PC-3 (cell line): ENCODE results near the gene UBASH3B. TPM values are rescaled to one million over a fixed set of nuclear protein-coding genes. Genes with fewer than 3 reads are reported as not detected.

Source experiments
- ATAC-seq: fragments of 200-7000 bp; cut with Tn5 transposase; 2 replicates; pipeline ENCODE4 v1.9.1; 2020; ENCODE audit warnings: mild to moderate bottlenecking, moderate library complexity
- BruUV-seq: library from RNA; stranded (reverse); fragments of 400-500 nt; replicated peaks from 2 replicates; lab custom pipeline; 2021; lab: Mats Ljungman, UMichigan
- CTCF ChIA-PET: fragments of 300-600 bp; sonication (Branson Sonifier 250); formaldehyde crosslinking; loops from one replicate; lab custom pipeline; 2022; ENCODE audit warnings: antibody characterized with exemption; lab: Charles Lee
- POLR2A ChIA-PET: fragments of 300-600 bp; sonication (Branson Sonifier 250); formaldehyde crosslinking; loops from one replicate; lab custom pipeline; 2022; ENCODE audit warnings: antibody characterized with exemption; ENCODE audit not compliant: unreplicated experiment; lab: Charles Lee
- DNase-seq: peaks from one replicate; pipeline ENCODE4 v3.0.0-alpha.2; 2015
- H2AFZ ChIP-seq: fragments of 300-600 bp; sonication (generic); 2 replicates; pipeline ENCODE4 v1.6.0; 2016; ENCODE audit warnings: antibody characterized with exemption, low read length
- H3F3A ChIP-seq: fragments of 300-600 bp; sonication (generic); one replicate; pipeline ENCODE4 v1.6.0; 2017; ENCODE audit warnings: antibody characterized with exemption, low read length, control low read depth, mild to moderate bottlenecking; ENCODE audit not compliant: unreplicated experiment
- H3K27ac ChIP-seq: fragments of 300-600 bp; sonication (generic); 2 replicates; pipeline ENCODE4 v1.5.1; 2016; ENCODE audit warnings: mild to moderate bottlenecking, low read length
- H3K27me3 ChIP-seq: fragments of 300-600 bp; sonication (generic); 2 replicates; pipeline ENCODE4 v1.6.1; 2016; ENCODE audit warnings: low read length, mixed read lengths
- H3K36me3 ChIP-seq: fragments of 300-600 bp; sonication (generic); 2 replicates; pipeline ENCODE4 v1.6.1; 2016; ENCODE audit warnings: low read depth, mixed run types, low read length, mixed read lengths
- H3K4me1 ChIP-seq: fragments of 300-600 bp; sonication (generic); 2 replicates; pipeline ENCODE4 v1.5.1; 2016; ENCODE audit warnings: low read length; ENCODE audit not compliant: insufficient read depth
- H3K4me2 ChIP-seq: fragments of 300-600 bp; sonication (generic); 2 replicates; pipeline ENCODE4 v1.6.0; 2016; ENCODE audit warnings: low read length
- H3K4me3 ChIP-seq: fragments of 300-600 bp; sonication (generic); 2 replicates; pipeline ENCODE4 v1.5.1; 2016; ENCODE audit warnings: mild to moderate bottlenecking, low read length, mixed read lengths
- H3K79me2 ChIP-seq: fragments of 300-600 bp; sonication (generic); 2 replicates; pipeline ENCODE4 v1.6.1; 2017; ENCODE audit warnings: low read length, mixed read lengths
- H3K9ac ChIP-seq: fragments of 300-600 bp; sonication (generic); 2 replicates; pipeline ENCODE4 v1.6.0; 2016; ENCODE audit warnings: mild to moderate bottlenecking, low read length
- H3K9me2 ChIP-seq: fragments of 300-600 bp; sonication (generic); replicated peaks from 2 replicates; pipeline ENCODE4 v1.6.1; 2016; ENCODE audit warnings: mixed run types, low read length, mixed read lengths
- H3K9me3 ChIP-seq: fragments of 300-600 bp; sonication (generic); 2 replicates; pipeline ENCODE4 v1.6.1; 2016; ENCODE audit warnings: low read length, mixed read lengths
- H4K20me1 ChIP-seq: fragments of 300-600 bp; sonication (generic); 2 replicates; pipeline ENCODE4 v1.6.1; 2016; ENCODE audit warnings: low read length, mixed read lengths
- EZH2 ChIP-seq: fragments of 300-600 bp; sonication (generic); IDR thresholded peaks from one replicate; pipeline ENCODE4 v1.6.1; 2017; ENCODE audit warnings: antibody characterized with exemption, mild to moderate bottlenecking, low read length; ENCODE audit not compliant: unreplicated experiment
- EZH2phosphoT487 ChIP-seq: fragments of 300-600 bp; sonication (generic); IDR thresholded peaks from 2 replicates; pipeline ENCODE4 v1.6.1; 2018; ENCODE audit warnings: mild to moderate bottlenecking, antibody characterized with exemption, low read length, borderline replicate concordance
- intact Hi-C: fragments of 100-400 bp; cut with micrococcal nuclease; formaldehyde crosslinking; loops from 2 replicates; pipeline ENCODE4 v1.9.0; 2023
- total RNA-seq: library from RNA; depleted of rRNA; stranded (reverse); fragments of >200 nt; gene quantifications from 2 replicates; pipeline ENCODE4 v1.2.3, GENCODE V29; 2014
- TF ChIP-seq, protein P1 (sequence below): fragments of 300-600 bp; sonication (generic); conservative IDR thresholded peaks from 2 replicates; pipeline ENCODE4 v1.5.1; 2017; ENCODE audit warnings: antibody characterized with exemption, low read depth, mild to moderate bottlenecking, low read length

Gene UBASH3B
- total RNA-seq, 1 experiment from 2014 or later = 178 TPM

DNA sequence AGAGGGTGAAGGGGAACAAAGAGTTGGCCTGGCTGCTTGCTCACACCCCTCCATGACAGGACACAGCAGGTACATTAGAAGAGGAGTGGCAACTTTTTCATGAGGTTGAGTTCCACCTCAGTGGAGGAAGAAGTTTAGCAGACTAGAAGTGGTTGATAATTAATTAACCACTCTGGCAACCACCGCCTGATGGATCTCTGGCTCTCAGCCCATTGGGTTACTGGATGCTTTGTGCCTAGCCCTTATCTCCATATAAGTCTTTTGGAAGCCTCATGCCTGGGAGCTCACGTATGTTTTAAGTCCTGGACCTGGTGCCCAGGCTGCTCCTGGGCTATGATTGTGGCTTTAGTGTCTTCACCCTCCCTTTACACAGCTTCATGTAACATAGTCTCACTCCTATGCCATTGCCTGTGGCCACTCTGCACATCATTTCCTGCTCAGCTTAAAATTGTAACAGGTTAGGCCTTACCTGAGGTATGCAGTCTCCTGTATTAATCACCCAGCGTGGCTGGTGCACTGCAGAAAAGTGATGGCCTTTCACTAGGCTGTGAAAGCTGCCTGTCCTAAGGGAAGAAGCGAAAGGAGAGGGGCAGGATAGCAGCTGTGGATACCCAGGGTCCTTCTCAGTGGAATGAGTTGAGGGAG lies 110.1 kb downstream of the UBASH3B start:
- Histone ChIP-seq H3K36me3 (no peaks in the 10 kb centered on the region), H4K20me1 (no peaks in the 10 kb centered on the region), H2AFZ (no peak overlapping the region), H3K79me2 (no peaks in the 10 kb centered on the region), H3F3A (no peaks in the 10 kb centered on the region), H3K4me2 (no peak overlapping the region), H3K27me3 (no peaks in the 10 kb centered on the region), H3K9ac (no peak overlapping the region), H3K4me1 (no peaks in the 10 kb centered on the region), H3K4me3 (no peak overlapping the region), H3K9me3 (no peaks in the 10 kb centered on the region), H3K9me2 (no peaks in the 10 kb centered on the region), H3K27ac (no peak overlapping the region)
- TF ChIP-seq, protein P1, sequence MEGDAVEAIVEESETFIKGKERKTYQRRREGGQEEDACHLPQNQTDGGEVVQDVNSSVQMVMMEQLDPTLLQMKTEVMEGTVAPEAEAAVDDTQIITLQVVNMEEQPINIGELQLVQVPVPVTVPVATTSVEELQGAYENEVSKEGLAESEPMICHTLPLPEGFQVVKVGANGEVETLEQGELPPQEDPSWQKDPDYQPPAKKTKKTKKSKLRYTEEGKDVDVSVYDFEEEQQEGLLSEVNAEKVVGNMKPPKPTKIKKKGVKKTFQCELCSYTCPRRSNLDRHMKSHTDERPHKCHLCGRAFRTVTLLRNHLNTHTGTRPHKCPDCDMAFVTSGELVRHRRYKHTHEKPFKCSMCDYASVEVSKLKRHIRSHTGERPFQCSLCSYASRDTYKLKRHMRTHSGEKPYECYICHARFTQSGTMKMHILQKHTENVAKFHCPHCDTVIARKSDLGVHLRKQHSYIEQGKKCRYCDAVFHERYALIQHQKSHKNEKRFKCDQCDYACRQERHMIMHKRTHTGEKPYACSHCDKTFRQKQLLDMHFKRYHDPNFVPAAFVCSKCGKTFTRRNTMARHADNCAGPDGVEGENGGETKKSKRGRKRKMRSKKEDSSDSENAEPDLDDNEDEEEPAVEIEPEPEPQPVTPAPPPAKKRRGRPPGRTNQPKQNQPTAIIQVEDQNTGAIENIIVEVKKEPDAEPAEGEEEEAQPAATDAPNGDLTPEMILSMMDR = no peak
- TF ChIP-seq EZH2phosphoT487 (no peak), EZH2 (no peak)
- DNase-seq (no peak), ATAC-seq (no peak)
- CTCF ChIA-PET = no interaction called here
- POLR2A ChIA-PET = no interaction called here
- no TSS peak for BruUV-seq
- intact Hi-C loops = no loop called here

DNA sequence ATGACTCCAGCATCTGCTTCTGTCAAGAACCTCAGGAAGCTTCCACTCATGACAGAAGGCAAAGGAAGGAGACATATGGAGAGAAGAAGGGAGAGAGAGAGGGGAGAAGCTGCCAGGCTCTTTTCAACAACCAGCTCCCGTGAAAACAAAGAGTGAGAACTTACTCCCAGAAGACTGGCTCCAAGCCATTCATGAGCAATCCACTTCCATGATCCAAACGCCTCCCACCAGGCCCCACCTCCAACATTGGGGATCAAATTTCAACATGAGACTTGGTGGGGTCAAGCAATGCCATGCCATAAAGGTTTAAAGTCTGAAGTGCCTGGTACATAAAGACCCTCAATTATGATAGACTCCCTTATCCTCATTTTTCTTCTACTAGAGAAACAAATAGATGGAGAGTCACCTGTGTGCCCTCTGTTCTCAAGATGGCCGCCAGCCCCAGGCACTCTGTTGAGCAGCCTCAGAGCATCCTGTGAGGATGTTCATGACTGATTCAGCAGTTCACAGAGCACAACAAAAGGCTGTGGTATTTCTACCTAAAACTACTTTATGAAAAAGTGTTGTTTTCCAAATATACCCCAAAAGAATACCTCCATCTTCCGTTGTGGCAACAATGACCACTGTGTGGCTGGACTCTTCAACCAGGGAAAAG lies 113.7 kb downstream of the UBASH3B start:
- DNase-seq (no peak), ATAC-seq (no peak)
- Histone ChIP-seq H3K36me3 (no peaks in the 10 kb centered on the region), H3K4me1 (no peaks in the 10 kb centered on the region), H2AFZ (no peak overlapping the region), H3K27ac (no peak overlapping the region), H3K4me2 (no peak overlapping the region), H3K9me2 (no peaks in the 10 kb centered on the region), H3K9ac (no peak overlapping the region), H3K4me3 (no peak overlapping the region), H4K20me1 (no peaks in the 10 kb centered on the region), H3K27me3 (no peaks in the 10 kb centered on the region), H3F3A (no peaks in the 10 kb centered on the region), H3K9me3 (no peaks in the 10 kb centered on the region), H3K79me2 (no peaks in the 10 kb centered on the region)
- ChIA-PET CTCF (no interaction called here), POLR2A (interaction anchor here (0.6 to 0.7 kb wide), 2 partner anchors 13 to 71 kb away, joined by 4 to 8 read pairs; no protein-coding TSS in a partner anchor)
- no TSS peak for BruUV-seq
- intact Hi-C loops = no loop called here
- TF ChIP-seq, protein P1 = no peak
- TF ChIP-seq EZH2phosphoT487 (no peak), EZH2 (no peak)

DNA sequence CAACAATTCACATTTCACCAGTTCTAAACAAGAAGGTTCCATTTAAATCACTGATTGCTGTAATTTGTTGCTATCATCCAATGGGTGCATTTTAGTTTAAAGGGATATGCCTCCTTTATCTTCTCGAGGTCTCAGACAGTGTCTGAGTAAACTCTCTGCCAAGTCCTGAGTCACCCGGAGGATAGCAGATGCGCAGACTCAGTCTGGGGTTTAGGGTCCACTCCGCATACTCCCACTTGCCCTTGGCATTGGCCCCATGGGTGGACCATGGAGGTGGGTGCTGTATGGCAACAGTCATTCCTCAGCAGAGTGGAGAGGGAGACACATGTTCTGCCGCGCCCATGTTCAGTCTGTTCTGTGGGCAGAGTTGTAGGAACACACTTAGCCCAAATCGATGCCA lies 117.4 kb downstream of the UBASH3B start:
- Histone ChIP-seq H3K4me3 (no peak overlapping the region), H3K9ac (no peak overlapping the region), H3K9me3 (no peaks in the 10 kb centered on the region), H4K20me1 (no peaks in the 10 kb centered on the region), H3K27ac (no peak overlapping the region), H3K27me3 (no peaks in the 10 kb centered on the region), H3K9me2 (no peaks in the 10 kb centered on the region), H3F3A (no peaks in the 10 kb centered on the region), H3K4me2 (no peak overlapping the region), H2AFZ (no peak overlapping the region), H3K4me1 (0 out of 2 replicates have a peak, but pooled peaks cover 5% of the 10 kb centered on the region), H3K36me3 (no peaks in the 10 kb centered on the region), H3K79me2 (no peaks in the 10 kb centered on the region)
- intact Hi-C loops = no loop called here
- no peak for DNase-seq
- CTCF ChIA-PET = interaction anchor here (0.6 kb wide), 1 partner anchor 115 kb away, joined by 3 read pairs; no protein-coding TSS in a partner anchor
- no peak for TF ChIP-seq EZH2
- TF ChIP-seq EZH2phosphoT487 = no peak
- TF ChIP-seq, protein P1 = no peak
- BruUV-seq = no TSS peak
- POLR2A ChIA-PET = no interaction called here
- no peak for ATAC-seq
